Endodermal cell (in vitro differentiated cells): ENCODE data around the gene CHST1. TPM values are rescaled to one million over a fixed set of nuclear protein-coding genes. Genes with fewer than 3 reads are reported as not detected.

Source experiments
- DNase-seq: peaks from one replicate; pipeline ENCODE4 v3.0.0-alpha.2; 2017
- H3K27ac ChIP-seq: 2 replicates; pipeline ENCODE4 v1.5.1; 2013; ENCODE audit warnings: mild to moderate bottlenecking, low read depth, low read length, moderate library complexity
- H3K27me3 ChIP-seq: 2 replicates; pipeline ENCODE4 v1.6.1; 2013; ENCODE audit warnings: mild to moderate bottlenecking, low read length, moderate library complexity; ENCODE audit not compliant: insufficient read depth, control insufficient read depth, poor library complexity, severe bottlenecking
- H3K36me3 ChIP-seq: 2 replicates; pipeline ENCODE4 v1.7.0; 2013; ENCODE audit warnings: mild to moderate bottlenecking, low read length, moderate library complexity; ENCODE audit not compliant: control insufficient read depth, insufficient read depth
- H3K4me1 ChIP-seq: one replicate; pipeline ENCODE4 v1.7.0; 2013; ENCODE audit warnings: low read length; ENCODE audit not compliant: control insufficient read depth, insufficient read depth
- H3K4me3 ChIP-seq: 2 replicates; pipeline ENCODE4 v1.5.1; 2013; ENCODE audit warnings: mild to moderate bottlenecking, low read length, moderate library complexity
- H3K9ac ChIP-seq: 2 replicates; pipeline ENCODE4 v1.6.1; 2013; ENCODE audit warnings: mild to moderate bottlenecking, low read length, moderate library complexity; ENCODE audit not compliant: poor library complexity, severe bottlenecking; ENCODE audit errors: extremely low read depth
- H3K9me3 ChIP-seq: 2 replicates; pipeline ENCODE4 v1.6.1; 2013; ENCODE audit warnings: mild to moderate bottlenecking, low read length, moderate library complexity; ENCODE audit not compliant: control insufficient read depth
- H3K27ac Mint-ChIP-seq: 2 replicates; pipeline ENCODE4 v1.8.0; 2020; ENCODE audit warnings: mixed read lengths
- H3K27me3 Mint-ChIP-seq: 2 replicates; pipeline ENCODE4 v1.8.0; 2021; ENCODE audit warnings: mild to moderate bottlenecking, mixed read lengths; ENCODE audit not compliant: insufficient read depth
- H3K36me3 Mint-ChIP-seq: 2 replicates; pipeline ENCODE4 v1.8.0; 2020; ENCODE audit warnings: low read depth, mixed read lengths
- H3K4me1 Mint-ChIP-seq: 2 replicates; pipeline ENCODE4 v1.8.0; 2020; ENCODE audit warnings: mixed read lengths
- H3K4me3 Mint-ChIP-seq: 2 replicates; pipeline ENCODE4 v1.8.0; 2020; ENCODE audit warnings: mild to moderate bottlenecking, moderate library complexity, mixed read lengths
- H3K9me3 Mint-ChIP-seq: 2 replicates; pipeline ENCODE4 v1.8.0; 2020; ENCODE audit warnings: mild to moderate bottlenecking, mixed read lengths
- CTCF ChIP-seq: fragments of 200-600 bp; sonication (generic); conservative IDR thresholded peaks from 2 replicates; pipeline ENCODE4 v1.5.0; 2021; ENCODE audit warnings: antibody characterized with exemption, mild to moderate bottlenecking
- WGBS, 2 experiments: methylation state at CpG; one replicate each; pipeline versions ENCODE4 v1.1.5 to v1.1.7; 2013; ENCODE audit warnings: missing lambda C conversion rate in 2 of 2, mixed read lengths in 1 of 2; ENCODE audit not compliant: insufficient coverage in 1 of 2, insufficient read length in 1 of 2; 5-methylcytosine and 5-hydroxymethylcytosine counted together
- total RNA-seq, 2 donors: library from RNA; stranded (reverse); fragmentation: NEBNext Ultra II Directional in 1 of 2; extraction: Animal tissue kit (Norgen Biotek cat#: 25700) in 1 of 2; gene quantifications; 2 replicates in 1 of 2; 3 replicates in 1 of 2; pipeline ENCODE4 v1.2.1, GENCODE V29; 2021

The CHST1 gene
- total RNA-seq, 2 donors from 2014 or later = 0.95 to 1.6 TPM

- Mint-ChIP-seq H3K27ac (no peak overlapping the region), H3K9me3 (peaks cover 5% of the 10 kb centered on the region), H3K4me3 (no peak overlapping the region), H3K4me1 (peaks cover 15% of the 10 kb centered on the region), H3K36me3 (no peaks in the 10 kb centered on the region), H3K27me3 (peaks cover 18% of the 10 kb centered on the region)
- no peak overlapping the region for H3K4me3 ChIP-seq
- no peak for TF ChIP-seq CTCF
- H3K36me3 ChIP-seq = no peaks in the 10 kb centered on the region
- H3K27me3 ChIP-seq = no peaks in the 10 kb centered on the region
- H3K27ac ChIP-seq = no peak overlapping the region
- DNase-seq = no peak
- no peak overlapping the region for H3K9ac ChIP-seq
- WGBS, 2 experiments = 89 to 90% methylated on average over 3 of the region's 3 CpGs
- peaks cover 18% of the 10 kb centered on the region for H3K9me3 ChIP-seq
- no peaks in the 10 kb centered on the region for H3K4me1 ChIP-seq
These were observed 45.2 kb downstream of the CHST1 start for GRCh38 chr11:45620243-45620642.

GRCh38 chr11:45618897-45619296, 46.5 kb downstream of the CHST1 start:
- Mint-ChIP-seq H3K4me3 (no peak overlapping the region), H3K4me1 (peaks cover 15% of the 10 kb centered on the region), H3K9me3 (peaks cover 5% of the 10 kb centered on the region), H3K27me3 (peaks cover 11% of the 10 kb centered on the region), H3K27ac (no peak overlapping the region), H3K36me3 (no peaks in the 10 kb centered on the region)
- Histone ChIP-seq H3K27me3 (no peaks in the 10 kb centered on the region), H3K36me3 (no peaks in the 10 kb centered on the region), H3K27ac (no peak overlapping the region), H3K4me3 (no peak overlapping the region), H3K9me3 (peaks cover 18% of the 10 kb centered on the region), H3K4me1 (no peaks in the 10 kb centered on the region), H3K9ac (no peak overlapping the region)
- no peak for TF ChIP-seq CTCF
- no peak for DNase-seq

GRCh38 chr11:45617871-45618601, 47.4 kb downstream of the CHST1 start:
- WGBS, 2 experiments = 75 to 78% methylated on average over 5 to 9 of the region's 9 CpGs
- TF ChIP-seq CTCF = no peak
- H3K4me1 ChIP-seq = no peaks in the 10 kb centered on the region
- no peaks in the 10 kb centered on the region for H3K36me3 ChIP-seq
- no peak overlapping the region for H3K4me3 ChIP-seq
- no peak overlapping the region for H3K9ac ChIP-seq
- no peak for DNase-seq
- H3K4me1 Mint-ChIP-seq = peaks cover 15% of the 10 kb centered on the region
- peaks cover 18% of the 10 kb centered on the region for H3K9me3 ChIP-seq
- H3K36me3 Mint-ChIP-seq = no peaks in the 10 kb centered on the region
- no peak overlapping the region for H3K27ac ChIP-seq
- H3K9me3 Mint-ChIP-seq = peaks cover 5% of the 10 kb centered on the region
- no peaks in the 10 kb centered on the region for H3K27me3 ChIP-seq
- peaks cover 8% of the 10 kb centered on the region for H3K27me3 Mint-ChIP-seq
- H3K4me3 Mint-ChIP-seq = no peak overlapping the region
- H3K27ac Mint-ChIP-seq = no peak overlapping the region
